ENCODE measurements around the gene PLEKHD1.

GRCh38 chr14:69525896-69526295 lies 41.4 kb downstream of the PLEKHD1 start:
- TF ChIP-seq EZH2 (IDR thresholded peaks at IDR 0.05; ENCODE audit: borderline replicate concordance, low read depth, low read length, poor library complexity, severe bottlenecking) (no peak), CTCF (conservative IDR thresholded peaks at IDR 0.05; ENCODE audit: low read depth, low read length) (no peak)
